Mesenchymal stem cell (in vitro differentiated cells and primary cell): ENCODE measurements around the gene SOWAHA.
A peak's percentile ranks its signal among the peaks of the same experiment; 100 is the strongest.

Experiments used
- DNase-seq: peaks from one replicate; pipeline ENCODE4 v3.0.0-alpha.2; 2013
- H2AFZ ChIP-seq: one replicate; pipeline ENCODE4 v1.6.1; 2013; ENCODE audit warnings: low read depth, mild to moderate bottlenecking, control low read depth, inconsistent platforms, low read length, moderate library complexity
- H2AK5ac ChIP-seq: 2 replicates; pipeline ENCODE4 v1.6.1; 2013; ENCODE audit warnings: low read length, moderate library complexity, mild to moderate bottlenecking, inconsistent platforms; ENCODE audit not compliant: severe bottlenecking
- H2BK120ac ChIP-seq: one replicate; pipeline ENCODE4 v1.6.1; 2013; ENCODE audit warnings: low read depth, mild to moderate bottlenecking, inconsistent platforms, low read length, moderate library complexity
- H2BK12ac ChIP-seq, 2 experiments: one replicate each; pipeline ENCODE4 v1.6.1; 2013; ENCODE audit warnings: inconsistent platforms in 2 of 2, low read length in 2 of 2, mild to moderate bottlenecking in 2 of 2, moderate library complexity in 2 of 2, control low read depth in 1 of 2
- H2BK15ac ChIP-seq: one replicate; pipeline ENCODE4 v1.6.1; 2013; ENCODE audit warnings: mild to moderate bottlenecking, low read depth, inconsistent platforms; ENCODE audit not compliant: poor library complexity, severe bottlenecking
- H2BK5ac ChIP-seq: 2 replicates; pipeline ENCODE4 v1.6.1; 2013; ENCODE audit warnings: low read depth, mild to moderate bottlenecking, low read length, control low read depth, inconsistent platforms; ENCODE audit not compliant: poor library complexity, severe bottlenecking
- H3K14ac ChIP-seq, 2 experiments: one replicate each; pipeline ENCODE4 v1.6.1; 2013; ENCODE audit warnings: inconsistent platforms in 2 of 2, low read length in 2 of 2, control low read depth in 1 of 2, mild to moderate bottlenecking in 1 of 2, moderate library complexity in 1 of 2
- H3K18ac ChIP-seq, 2 experiments: one replicate each; pipeline ENCODE4 v1.6.1; 2013; ENCODE audit warnings: inconsistent platforms in 2 of 2, low read length in 2 of 2, control low read depth in 1 of 2, low read depth in 1 of 2, mild to moderate bottlenecking in 1 of 2
- H3K23ac ChIP-seq, 2 experiments: one replicate each; pipeline ENCODE4 v1.6.1; 2013; ENCODE audit warnings: inconsistent platforms in 2 of 2, low read length in 2 of 2, mild to moderate bottlenecking in 2 of 2, moderate library complexity in 2 of 2, control low read depth in 1 of 2
- H3K27ac ChIP-seq: 2 replicates; pipeline ENCODE4 v1.5.1; 2013; ENCODE audit warnings: mild to moderate bottlenecking, moderate library complexity, low read length, control low read depth, inconsistent platforms; ENCODE audit not compliant: poor library complexity, severe bottlenecking
- H3K27me3 ChIP-seq, 2 experiments: 2 replicates each; pipeline versions ENCODE4 v1.6.1 to v1.7.0; 2013; ENCODE audit warnings: low read length in 2 of 2, mild to moderate bottlenecking in 2 of 2, moderate library complexity in 2 of 2, control low read depth in 1 of 2, inconsistent platforms in 1 of 2; ENCODE audit not compliant: control insufficient read depth in 1 of 2, insufficient read depth in 1 of 2
- H3K36me3 ChIP-seq, 2 experiments: 2 replicates each; pipeline versions ENCODE4 v1.6.1 to v1.7.0; 2013; ENCODE audit warnings: low read length in 2 of 2, control low read depth in 1 of 2, inconsistent platforms in 1 of 2, low read depth in 1 of 2, mild to moderate bottlenecking in 1 of 2; ENCODE audit not compliant: insufficient read depth in 2 of 2, control insufficient read depth in 1 of 2
- H3K4ac ChIP-seq, 2 experiments: one replicate each; pipeline ENCODE4 v1.6.1; 2013; ENCODE audit warnings: inconsistent platforms in 2 of 2, low read length in 2 of 2, mild to moderate bottlenecking in 2 of 2, moderate library complexity in 2 of 2, control low read depth in 1 of 2, low read depth in 1 of 2
- H3K4me1 ChIP-seq: 2 replicates; pipeline ENCODE4 v1.6.1; 2013; ENCODE audit warnings: low read depth, low read length, control low read depth; ENCODE audit not compliant: control insufficient read depth, insufficient read depth
- H3K4me2 ChIP-seq: 2 replicates; pipeline ENCODE4 v1.6.1; 2013; ENCODE audit warnings: low read length, mild to moderate bottlenecking, inconsistent platforms; ENCODE audit not compliant: poor library complexity, severe bottlenecking
- H3K4me3 ChIP-seq, 2 experiments: 2 replicates each; pipeline versions ENCODE4 v1.5.1 to v1.7.0; 2013; ENCODE audit warnings: low read length in 2 of 2, mild to moderate bottlenecking in 2 of 2, control low read depth in 1 of 2, low read depth in 1 of 2; ENCODE audit not compliant: insufficient read depth in 1 of 2
- H3K79me1 ChIP-seq: replicated peaks from 2 replicates; pipeline ENCODE4 v1.6.1; 2013; ENCODE audit warnings: mild to moderate bottlenecking, control low read depth, low read length, inconsistent platforms; ENCODE audit not compliant: poor library complexity, severe bottlenecking
- H3K9ac ChIP-seq: 2 replicates; pipeline ENCODE4 v1.7.0; 2013; ENCODE audit warnings: mild to moderate bottlenecking, low read length, moderate library complexity
- H3K9me3 ChIP-seq: 2 replicates; pipeline ENCODE4 v1.7.0; 2013; ENCODE audit warnings: mild to moderate bottlenecking, low read length; ENCODE audit not compliant: control insufficient read depth
- H4K8ac ChIP-seq: one replicate; pipeline ENCODE4 v1.6.1; 2013; ENCODE audit warnings: inconsistent platforms, mild to moderate bottlenecking, low read length, moderate library complexity
- H4K91ac ChIP-seq: one replicate; pipeline ENCODE4 v1.6.1; 2013; ENCODE audit warnings: mild to moderate bottlenecking, low read length, inconsistent platforms
- WGBS: methylation state at CpG from one replicate; pipeline ENCODE4 v1.1.7; 2013; ENCODE audit warnings: mixed read lengths; 5-methylcytosine and 5-hydroxymethylcytosine counted together

SOWAHA gene

GRCh38 chr5:132791026-132791425 is 22.1 kb upstream of the SOWAHA start:
- H3K14ac ChIP-seq: no peak overlapping the region
- H2BK5ac ChIP-seq: no peak overlapping the region
- no peaks in the 10 kb centered on the region for H3K36me3 ChIP-seq
- H3K4me1 ChIP-seq: no peaks in the 10 kb centered on the region
- no peak overlapping the region for H3K27ac ChIP-seq
- no peaks in the 10 kb centered on the region for H3K79me1 ChIP-seq
- no peak overlapping the region for H3K9ac ChIP-seq
- no peak overlapping the region for H2BK15ac ChIP-seq
- H2BK120ac ChIP-seq: no peak overlapping the region
- H2AFZ ChIP-seq: no peak overlapping the region
- H3K23ac ChIP-seq: no peak overlapping the region
- no peak for DNase-seq
- H3K4me3 ChIP-seq: no peak overlapping the region
- H2AK5ac ChIP-seq: no peak overlapping the region
- H3K27me3 ChIP-seq: peaks cover 12 to 36% of the 10 kb centered on the region in 2 experiments
- H4K91ac ChIP-seq: no peak overlapping the region
- no peaks in the 10 kb centered on the region for H3K9me3 ChIP-seq
- H2BK12ac ChIP-seq: no peak overlapping the region
- H3K4ac ChIP-seq: no peak overlapping the region
- 100% methylated on average over 3 of the region's 3 CpGs for WGBS
- H3K4me2 ChIP-seq: no peak overlapping the region
- H4K8ac ChIP-seq: no peak overlapping the region
- no peak overlapping the region for H3K18ac ChIP-seq

- Histone ChIP-seq H3K36me3 (no peaks in the 10 kb centered on the region), H3K23ac (no peak overlapping the region), H3K27ac (no peak overlapping the region), H3K4me2 (no peak overlapping the region), H3K4me1 (no peaks in the 10 kb centered on the region), H3K4me3 (no peak overlapping the region), H3K4ac (no peak overlapping the region), H2BK12ac (no peak overlapping the region), H2BK15ac (no peak overlapping the region), H2BK120ac (no peak overlapping the region), H4K91ac (no peak overlapping the region), H3K18ac (peak overlapping the region in 1 of 2 experiments; percentile 2), H3K9me3 (no peaks in the 10 kb centered on the region), H3K79me1 (no peaks in the 10 kb centered on the region), H3K9ac (no peak overlapping the region), H2AFZ (no peak overlapping the region), H3K14ac (no peak overlapping the region), H2BK5ac (no peak overlapping the region), H4K8ac (no peak overlapping the region), H3K27me3 (peaks cover 21 to 26% of the 10 kb centered on the region in 2 experiments), H2AK5ac (no peak overlapping the region)
- WGBS: 89% methylated on average over 2 of the region's 2 CpGs
- DNase-seq: no peak
Observed at GRCh38 chr5:132797651-132798050, 15.5 kb upstream of the SOWAHA start.

- H3K4ac ChIP-seq: no peak overlapping the region
- H3K18ac ChIP-seq: no peak overlapping the region
- no peak overlapping the region for H3K4me2 ChIP-seq
- no peak overlapping the region for H2AFZ ChIP-seq
- H2BK15ac ChIP-seq: no peak overlapping the region
- H3K27ac ChIP-seq: no peak overlapping the region
- H3K79me1 ChIP-seq: no peaks in the 10 kb centered on the region
- H3K36me3 ChIP-seq: no peaks in the 10 kb centered on the region
- H3K14ac ChIP-seq: no peak overlapping the region
- no peaks in the 10 kb centered on the region for H3K4me1 ChIP-seq
- no peak overlapping the region for H2BK12ac ChIP-seq
- no peak overlapping the region for H2AK5ac ChIP-seq
- H3K23ac ChIP-seq: no peak overlapping the region
- no peak overlapping the region for H4K91ac ChIP-seq
- no peak overlapping the region for H2BK5ac ChIP-seq
- no peak overlapping the region for H3K9ac ChIP-seq
- H4K8ac ChIP-seq: no peak overlapping the region
- H3K27me3 ChIP-seq: peaks cover 20 to 22% of the 10 kb centered on the region in 2 experiments
- DNase-seq: no peak
- WGBS: 80% methylated on average over 2 of the region's 2 CpGs
- H2BK120ac ChIP-seq: no peak overlapping the region
- no peaks in the 10 kb centered on the region for H3K9me3 ChIP-seq
- H3K4me3 ChIP-seq: no peak overlapping the region
Observed at GRCh38 chr5:132799392-132799791, 13.7 kb upstream of the SOWAHA start.

GRCh38 chr5:132800545-132800944 is 12.6 kb upstream of the SOWAHA start:
- Histone ChIP-seq H3K23ac (no peak overlapping the region), H2BK12ac (no peak overlapping the region), H3K9ac (no peak overlapping the region), H3K4me1 (no peaks in the 10 kb centered on the region), H3K4ac (no peak overlapping the region), H3K36me3 (no peaks in the 10 kb centered on the region), H4K91ac (no peak overlapping the region), H2BK5ac (no peak overlapping the region), H3K27me3 (peaks cover 20 to 22% of the 10 kb centered on the region in 2 experiments), H3K79me1 (no peaks in the 10 kb centered on the region), H4K8ac (no peak overlapping the region), H3K18ac (no peak overlapping the region), H3K4me2 (no peak overlapping the region), H3K4me3 (no peak overlapping the region), H3K27ac (no peak overlapping the region), H3K9me3 (no peaks in the 10 kb centered on the region), H2BK120ac (no peak overlapping the region), H3K14ac (no peak overlapping the region), H2BK15ac (no peak overlapping the region), H2AFZ (no peak overlapping the region), H2AK5ac (no peak overlapping the region)
- WGBS: 69% methylated on average over 2 of the region's 2 CpGs
- no peak for DNase-seq
